Measurements from ENCODE around the gene MLLT6.
A peak's percentile ranks its signal among the peaks of the same experiment; 100 is the strongest.

The MLLT6 gene

DNA sequence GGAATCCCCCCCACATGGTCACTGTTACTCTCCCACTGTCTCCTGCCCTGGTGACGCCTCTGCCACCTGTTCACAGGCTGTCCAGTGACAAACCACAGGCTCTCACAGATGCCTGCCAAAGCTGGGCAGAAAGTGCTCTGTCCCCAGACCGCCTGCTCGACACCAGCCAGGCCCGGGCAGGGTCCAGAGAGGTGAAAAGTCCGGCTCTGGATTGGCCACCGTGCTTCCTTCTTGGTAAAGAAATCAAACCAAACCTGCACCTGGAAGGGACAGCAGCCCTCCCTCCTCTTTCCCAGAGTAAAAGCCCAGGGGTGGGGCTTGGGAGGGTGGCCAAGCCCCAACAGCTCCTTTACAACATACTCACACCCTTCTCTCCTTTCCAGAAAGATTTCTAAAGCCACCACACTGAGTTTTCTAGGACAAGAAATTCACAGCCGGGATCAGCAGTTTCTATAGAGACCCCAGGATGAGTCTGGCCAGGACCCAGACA, 36.9 kb downstream of the MLLT6 start:
- no peak for DNase-seq (ENCODE audit: low read depth in 2 of 2)

DNA sequence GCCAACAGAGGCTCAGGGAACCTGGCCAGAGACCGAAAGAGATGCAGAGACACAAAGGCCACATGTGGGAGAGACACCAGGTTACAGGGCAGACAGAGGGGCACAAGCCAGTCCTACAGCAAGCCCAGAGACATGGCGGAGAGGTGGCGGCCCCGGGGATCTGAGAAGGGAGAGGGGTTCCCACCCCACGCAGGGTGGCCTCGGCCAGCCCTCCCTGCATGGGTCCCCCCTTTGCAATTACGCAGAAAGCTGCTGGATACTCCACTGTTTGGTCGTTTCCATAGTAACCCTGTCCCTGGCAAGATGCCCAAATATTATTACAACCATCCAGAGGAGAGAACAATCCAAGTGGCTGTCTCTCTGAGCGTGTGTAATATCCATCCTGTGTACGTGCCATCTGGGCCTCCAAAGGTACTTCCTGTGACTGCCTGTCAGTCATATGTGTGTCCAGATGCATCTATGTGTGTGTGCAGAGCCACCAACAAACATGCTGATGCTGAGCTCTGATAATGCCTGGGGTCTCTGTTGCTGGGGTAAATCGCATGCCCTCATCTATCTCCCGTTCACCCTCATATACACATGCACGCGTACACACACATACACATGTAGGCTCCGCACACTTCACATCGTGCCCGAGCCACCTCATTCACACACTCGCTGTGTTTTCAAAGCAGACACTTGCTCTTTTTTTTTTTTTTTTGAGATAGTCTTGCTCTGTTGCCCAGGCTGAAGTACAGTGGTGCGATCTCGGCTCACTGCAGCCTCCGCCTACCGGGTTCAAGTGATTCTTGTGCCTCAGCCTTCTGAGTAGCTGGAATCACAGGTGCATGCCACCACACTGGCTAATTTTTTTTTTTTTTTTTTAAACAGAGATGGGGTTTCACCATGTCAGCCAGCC, 37.6 kb downstream of the MLLT6 start:
- no peak for DNase-seq (ENCODE audit: low read depth in 2 of 2)

DNA sequence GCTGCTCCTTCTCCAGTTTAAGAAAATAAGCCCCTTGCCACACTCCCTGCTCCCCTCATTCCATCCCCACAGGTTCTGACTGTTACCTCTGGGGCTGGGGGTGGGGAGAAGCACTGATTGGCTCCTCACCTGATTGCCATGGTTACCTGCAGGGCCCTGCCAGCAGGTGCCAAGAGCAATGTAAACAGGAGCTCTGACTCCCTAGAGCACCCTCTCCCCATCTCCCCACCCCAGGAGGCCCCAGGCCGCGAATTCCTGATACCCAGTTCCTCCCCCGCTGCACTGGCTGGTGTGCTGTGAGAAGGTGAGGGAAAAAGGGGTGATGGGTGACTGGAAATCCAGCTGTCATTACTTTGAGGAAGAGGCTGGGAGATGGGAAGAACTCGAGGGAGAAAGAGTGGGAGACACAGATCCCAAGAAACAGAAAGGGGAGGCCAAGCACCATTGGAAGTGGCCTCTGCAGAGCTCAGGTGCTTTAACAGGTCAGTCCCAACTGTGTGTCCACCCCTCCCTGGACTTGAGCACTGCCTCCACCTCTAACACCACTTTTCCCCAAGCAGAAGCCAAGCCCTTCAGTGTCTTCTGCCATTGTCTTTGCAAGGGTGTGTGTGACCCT, 38.6 kb downstream of the MLLT6 start:
- no peak for DNase-seq (ENCODE audit: low read depth in 2 of 2)

DNA sequence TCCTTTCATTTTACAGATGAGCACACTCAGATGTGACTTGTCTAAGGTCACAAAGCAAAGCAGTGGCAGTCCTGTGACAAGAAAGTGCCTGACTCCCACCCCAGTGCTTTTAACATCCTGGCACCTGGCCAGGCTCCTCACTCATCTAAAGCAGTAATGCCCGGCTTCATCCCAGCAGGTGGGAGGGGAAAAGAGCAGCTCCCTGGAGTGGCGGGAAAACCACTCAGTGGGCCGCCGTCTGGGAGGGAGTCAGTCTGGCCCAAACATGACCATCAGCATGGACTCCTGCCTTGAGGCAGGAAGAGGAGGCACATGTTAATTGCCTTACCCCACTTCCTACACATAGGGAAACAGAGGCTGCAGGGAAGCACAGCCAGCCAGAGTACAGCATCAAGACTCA, 40.5 kb downstream of the MLLT6 start:
- no peak for DNase-seq (ENCODE audit: low read depth in 2 of 2)

DNA sequence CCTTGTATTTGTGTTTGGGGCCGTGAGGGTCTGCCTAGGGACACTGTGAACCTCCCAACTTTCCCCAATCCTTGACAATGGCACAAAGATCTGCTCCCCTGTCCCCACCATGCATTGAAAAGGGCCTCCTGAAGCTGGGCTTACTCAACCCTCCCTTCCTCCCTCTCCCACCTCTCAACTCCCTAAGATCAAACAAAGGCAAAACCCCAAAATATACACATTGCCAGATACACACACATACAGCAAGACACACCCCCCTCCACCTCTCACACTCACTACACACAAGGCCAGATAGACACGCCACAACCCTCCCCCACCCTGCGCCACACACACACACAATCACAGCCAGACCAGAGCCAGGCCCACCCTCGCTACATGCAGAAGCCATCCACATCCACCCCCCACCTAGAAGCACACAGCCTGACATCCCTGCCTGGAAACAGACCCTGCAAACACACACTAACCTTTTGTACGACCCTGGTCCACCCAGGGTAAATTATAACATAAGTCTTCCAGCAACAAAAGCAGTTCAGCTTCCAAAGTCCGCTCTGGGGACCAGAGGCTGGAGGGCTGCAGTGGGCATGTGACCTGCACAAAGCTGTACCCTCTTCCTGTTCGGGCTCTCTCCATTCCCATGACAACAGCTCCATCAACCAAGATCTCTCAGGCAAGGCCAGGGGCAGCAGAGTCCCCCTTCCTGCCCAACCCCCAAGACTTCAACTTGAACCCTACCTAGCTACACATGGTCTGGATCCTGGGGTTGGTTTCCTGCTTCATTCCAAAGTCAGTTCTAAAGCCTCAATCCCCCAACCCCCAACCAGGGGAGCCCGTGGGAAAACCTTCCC, 41.2 kb downstream of the MLLT6 start:
- DNase-seq (ENCODE audit: low read depth in 2 of 2): no peak

DNA sequence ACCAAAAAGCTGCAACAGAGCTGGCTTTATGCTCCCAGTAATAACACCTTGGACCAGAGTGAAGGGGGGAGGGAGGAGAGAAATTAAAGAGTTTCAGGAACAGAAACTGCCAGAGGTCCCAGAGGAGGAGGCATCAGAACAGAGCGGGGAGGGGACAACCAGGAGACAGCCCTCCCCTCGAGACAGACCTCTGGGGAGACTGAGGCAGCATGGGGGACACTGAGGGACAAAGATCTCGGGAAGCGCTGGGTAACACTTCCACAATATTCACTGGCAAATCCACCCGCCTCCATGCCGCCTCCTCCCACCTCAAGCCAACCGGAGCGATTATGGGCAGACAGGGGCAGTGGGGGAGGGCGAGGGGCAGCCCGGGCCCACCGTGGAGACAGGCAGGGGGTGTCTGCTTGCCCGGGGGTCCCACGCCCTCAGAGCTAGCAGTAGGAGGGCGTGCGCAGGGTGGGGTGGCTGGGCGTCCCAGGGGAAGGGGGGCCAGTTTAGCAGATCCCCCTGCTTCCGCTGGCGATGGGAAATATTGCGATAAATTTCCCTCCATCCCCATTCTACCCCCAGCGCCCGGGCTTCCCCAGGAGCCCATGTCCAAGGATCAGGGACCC, 41.9 kb downstream of the MLLT6 start:
- no peak for DNase-seq (ENCODE audit: low read depth in 2 of 2)

DNA sequence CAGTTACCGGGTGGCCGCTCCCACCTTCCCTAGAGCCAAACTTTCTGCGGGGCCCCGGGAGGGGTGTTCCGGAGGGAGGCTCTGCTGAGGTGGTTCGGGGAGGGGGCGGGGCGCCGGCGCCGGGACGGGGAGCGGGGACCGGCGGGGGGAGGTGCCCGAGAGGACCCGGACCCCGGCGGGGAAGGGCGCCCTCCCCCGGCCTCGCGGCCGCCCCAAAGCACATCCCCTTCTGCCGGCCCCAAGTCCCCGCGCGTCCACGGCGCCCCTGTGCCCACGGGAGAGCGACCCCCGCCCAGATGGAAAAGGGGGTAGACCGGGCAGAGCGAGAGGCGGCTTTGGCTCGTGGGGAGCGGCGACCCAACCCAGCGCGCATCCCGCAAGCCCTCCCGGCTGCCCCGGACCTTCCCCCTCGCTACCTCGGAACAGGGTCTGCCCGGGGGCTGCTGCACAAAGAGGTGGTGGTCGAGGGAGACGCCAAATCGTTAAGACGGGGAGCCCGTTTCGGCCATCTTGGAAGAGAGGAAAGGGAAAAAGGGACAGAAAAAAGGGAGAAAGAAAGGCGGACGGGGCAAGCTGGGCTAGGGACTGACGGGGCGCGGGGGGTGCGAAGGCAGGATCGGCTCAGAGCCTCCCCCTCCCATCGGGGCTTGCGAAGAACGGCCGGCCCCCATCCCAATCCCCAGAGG, 42.5 kb downstream of the MLLT6 start:
- no peak for DNase-seq (ENCODE audit: low read depth in 2 of 2)

DNA sequence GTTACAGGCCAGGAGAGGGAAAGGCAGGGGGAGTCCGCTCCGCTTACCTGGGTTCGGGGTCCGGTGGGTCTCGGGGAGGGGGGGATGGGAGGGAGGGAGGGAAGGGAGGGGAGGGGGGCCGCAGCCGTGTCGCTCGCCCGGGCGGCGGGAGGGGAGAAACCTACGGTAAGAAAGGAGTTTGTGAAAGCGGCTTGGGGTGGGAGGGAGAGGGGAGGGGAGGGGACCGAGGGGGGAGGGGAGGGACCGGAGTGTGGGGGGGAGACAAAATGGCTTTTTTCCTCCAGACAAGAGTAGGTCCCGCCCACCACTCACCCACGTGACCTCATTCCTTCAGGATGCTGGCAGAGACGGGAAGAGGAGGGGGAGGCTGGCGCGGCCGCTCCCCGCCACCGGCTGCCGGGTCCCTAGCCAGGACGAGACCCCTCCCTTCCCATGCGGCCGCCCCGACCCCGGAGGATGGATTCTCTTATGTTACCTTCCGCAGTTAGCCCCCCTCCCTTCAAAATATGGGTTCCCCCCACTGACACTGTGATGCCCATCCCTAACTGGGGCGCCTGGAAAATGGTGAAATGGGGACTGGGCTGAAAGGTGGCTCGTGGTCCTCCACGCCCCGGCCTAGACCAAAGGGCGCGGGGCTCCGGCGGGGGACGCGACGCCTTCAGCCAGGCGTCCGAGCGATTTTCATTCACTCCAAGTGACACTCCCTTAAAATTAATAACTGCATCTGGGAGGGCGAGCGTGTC, 43.2 kb downstream of the MLLT6 start, which contains the start of gene PCGF2:
Gene PCGF2 (minus strand): TSS at position 188 of the 743 bp plus-strand sequence. CDS start 7,934 bp downstream, outside the sequence.
- no peak for DNase-seq (ENCODE audit: low read depth in 2 of 2)

DNA sequence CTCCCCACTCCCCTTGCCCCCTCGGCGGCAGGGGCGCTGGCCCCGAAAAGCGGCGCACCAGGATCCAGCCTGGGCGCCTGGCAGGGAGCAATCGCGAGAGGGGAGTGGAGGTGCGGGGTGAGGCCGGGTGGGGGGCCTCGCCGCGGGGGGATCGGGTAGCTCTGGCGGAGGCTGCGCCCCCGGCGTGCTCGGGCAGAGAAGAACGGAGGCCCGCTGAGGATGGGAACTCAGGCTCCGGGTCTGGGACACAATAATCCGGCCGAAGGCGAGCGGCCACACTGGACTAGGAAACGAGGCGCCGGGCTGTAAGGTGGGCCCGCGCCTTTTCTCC, 43.8 kb downstream of the MLLT6 start:
- DNase-seq (ENCODE audit: low read depth in 2 of 2): no peak

DNA sequence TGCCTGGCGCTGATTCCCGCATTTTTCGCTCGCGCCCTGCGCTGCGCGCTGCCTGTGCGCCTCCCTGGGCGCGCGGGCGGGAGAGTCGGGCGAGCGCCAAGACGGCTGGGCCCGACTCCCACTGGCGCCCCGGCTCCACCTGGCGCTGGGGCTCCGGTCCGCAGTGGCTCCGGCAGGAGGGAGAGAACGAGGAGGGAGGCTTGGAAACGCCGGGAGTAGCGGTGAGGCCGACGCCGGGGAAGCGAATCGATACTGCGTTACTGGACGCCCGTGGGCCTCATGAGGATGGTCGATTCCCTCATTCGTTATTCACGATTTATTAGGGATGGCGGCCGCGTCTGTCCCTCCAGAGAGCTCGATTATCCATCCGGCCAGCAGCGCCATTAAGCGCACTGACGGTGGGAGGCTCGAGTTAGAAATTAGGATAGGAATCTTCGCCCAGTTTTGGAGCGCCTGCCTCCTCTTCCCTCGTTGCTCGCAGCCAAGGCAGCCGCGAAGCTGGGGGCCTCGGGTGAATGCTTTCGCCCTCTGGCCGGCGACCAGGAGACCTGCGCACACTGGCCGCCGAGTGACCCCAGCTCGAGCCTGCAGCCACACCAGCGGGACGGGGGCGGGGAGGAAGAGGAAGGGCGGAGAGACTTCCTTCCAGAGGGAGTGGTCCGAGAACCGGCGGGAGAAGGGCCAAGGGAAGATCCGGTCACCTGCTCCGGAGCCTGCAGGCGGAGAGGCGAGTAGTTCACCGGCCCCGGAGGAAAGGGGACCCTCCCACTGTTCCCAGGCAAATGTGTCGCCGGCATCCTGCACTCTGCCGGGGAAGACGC, 44.4 kb downstream of the MLLT6 start:
- no peak for DNase-seq (ENCODE audit: low read depth in 2 of 2)

DNA sequence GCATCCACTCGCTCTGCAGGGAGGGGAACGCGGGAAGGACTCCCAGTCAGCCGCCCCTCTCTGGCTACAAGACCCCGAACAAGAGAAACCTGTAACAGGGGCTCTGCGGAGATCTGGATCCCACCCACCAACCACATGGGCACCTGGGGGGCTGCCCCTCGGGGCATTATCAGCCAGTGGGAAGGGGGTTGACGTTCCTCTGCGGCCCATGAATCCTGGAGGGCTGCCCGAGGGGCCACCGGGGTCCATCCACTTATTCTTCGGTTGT, 44.9 kb downstream of the MLLT6 start:
- DNase-seq (ENCODE audit: low read depth in 2 of 2): no peak

DNA sequence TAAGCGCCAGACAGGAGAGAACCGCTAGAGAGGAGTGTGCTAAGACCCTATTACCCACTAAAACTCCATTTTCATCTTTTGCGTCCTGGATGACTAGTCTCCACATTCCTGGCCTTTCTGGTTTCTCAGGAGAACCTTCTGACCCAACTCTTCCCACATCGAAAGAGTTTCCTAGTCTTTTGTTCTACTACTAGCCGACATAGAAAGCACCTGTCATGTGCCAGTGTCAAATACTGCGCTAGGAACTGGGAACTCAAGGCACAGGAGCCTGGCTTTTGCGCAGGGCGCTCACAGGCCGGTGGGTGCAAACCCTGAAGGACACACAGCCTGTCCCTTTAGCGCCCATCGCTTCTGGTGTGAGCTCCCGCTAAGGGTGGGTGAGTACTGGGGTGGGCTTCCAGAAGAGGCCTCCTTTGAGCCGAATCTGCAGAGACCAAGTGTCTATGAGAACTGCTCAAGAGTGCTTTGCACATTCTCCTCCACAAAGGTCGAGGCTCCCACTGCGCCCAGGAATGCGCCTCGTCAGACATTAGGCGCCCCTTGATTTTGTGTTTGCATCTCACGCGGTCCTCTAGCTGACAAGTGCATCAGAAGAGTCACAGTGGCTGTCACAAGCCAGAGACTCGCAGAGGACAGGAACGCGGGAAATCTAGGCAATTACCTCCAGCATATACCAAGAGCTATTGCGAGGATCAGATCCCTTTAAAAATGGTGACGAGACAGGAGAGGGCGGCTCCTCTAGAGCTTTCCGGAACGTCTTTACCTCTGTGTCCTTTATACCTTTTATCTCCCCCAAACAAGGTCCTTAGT, 45.4 kb downstream of the MLLT6 start:
- DNase-seq (ENCODE audit: low read depth in 2 of 2): no peak

DNA sequence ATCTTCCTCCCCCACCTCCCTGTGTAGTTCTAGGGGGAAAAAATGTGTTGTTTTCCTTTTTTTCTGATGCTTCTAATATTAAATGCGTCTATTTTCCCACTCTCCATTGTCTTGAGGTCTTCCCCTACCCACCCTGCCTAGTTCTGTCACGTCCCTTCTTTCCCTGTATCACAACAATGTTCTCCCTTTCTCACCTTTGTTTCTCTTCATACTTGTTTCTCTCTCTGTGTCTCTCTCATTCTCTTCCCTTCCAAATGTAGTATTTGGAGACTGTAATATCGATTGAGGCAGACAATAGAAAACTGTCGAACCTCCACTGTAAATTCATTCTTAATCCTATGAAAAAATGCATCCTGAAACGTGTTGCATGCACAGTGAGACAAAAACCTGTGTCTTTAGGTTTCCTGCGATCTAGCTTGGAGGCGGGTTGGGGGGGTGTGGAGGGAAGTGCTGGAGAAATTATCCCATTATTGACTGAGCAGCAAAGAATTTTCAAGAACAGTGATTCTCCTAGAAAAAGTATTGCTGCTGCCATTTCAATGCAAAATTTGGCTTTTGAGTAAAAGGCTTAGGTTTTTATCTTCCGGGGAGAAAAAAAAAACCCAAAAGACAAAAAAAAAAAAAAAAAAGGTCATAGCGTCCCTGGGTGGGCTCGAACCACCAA, 46.2 kb downstream of the MLLT6 start:
- DNase-seq (ENCODE audit: low read depth in 2 of 2): no peak

DNA sequence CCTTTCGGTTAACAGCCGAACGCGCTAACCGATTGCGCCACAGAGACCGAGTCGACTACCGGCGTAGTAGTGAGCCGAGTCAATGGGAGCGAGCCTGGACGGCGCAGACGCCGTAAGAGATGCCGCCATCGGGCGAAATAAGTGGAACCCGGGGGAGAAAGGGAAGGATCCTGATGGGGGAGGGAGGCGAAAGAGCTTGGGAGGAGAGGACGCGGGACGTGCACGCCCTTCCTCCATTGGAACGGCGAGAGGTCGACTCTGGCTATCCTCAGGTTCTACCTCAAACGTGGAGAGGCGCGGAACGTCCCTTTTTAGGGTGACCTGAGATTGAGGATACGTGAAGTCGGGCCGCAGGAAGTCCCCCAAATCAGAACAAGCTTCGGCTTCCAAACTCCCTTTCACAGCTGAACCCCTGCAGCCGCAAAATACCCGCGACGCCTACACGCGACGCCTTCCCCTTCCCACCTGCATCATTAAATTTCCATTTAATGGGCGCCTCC, 46.8 kb downstream of the MLLT6 start:
- peak; percentile 72 to 90 for DNase-seq (ENCODE audit: low read depth in 2 of 2)

DNA sequence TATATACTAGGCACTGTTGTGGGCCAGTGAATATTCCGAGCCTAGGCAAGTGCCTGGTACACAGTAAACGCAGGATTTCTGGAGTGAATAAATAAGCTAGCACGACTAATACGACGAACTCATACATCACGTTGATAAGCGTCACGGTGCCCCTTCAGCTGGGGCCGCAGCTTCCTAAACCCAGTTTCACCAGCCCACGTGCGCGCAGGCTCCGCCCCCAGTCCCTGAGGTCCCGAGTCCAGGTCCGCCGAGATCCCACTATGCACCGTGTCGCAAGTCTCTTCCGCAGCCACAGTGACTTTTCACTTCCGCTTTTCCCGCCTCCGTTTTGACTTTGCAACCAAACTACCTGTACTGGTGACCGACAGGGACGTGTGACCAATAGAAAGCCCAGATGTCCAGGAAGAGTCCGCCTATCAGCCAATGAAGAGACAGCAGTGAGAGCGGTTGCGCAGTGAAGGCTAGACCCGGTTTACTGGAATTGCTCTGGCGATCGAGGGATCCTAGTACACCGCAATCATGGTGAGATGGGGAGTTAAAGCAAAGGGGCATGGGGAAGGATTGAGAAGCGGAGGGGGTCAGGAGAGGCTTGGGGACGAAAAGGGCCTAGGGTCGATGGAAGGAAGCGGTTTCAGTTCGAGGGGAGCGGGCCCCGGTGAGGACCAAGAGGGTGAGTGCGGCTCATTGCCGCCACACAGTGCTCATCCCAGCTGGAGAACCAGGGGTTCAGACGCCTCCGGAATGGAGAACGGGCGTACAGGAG, 47.4 kb downstream of the MLLT6 start, which contains the start of gene PSMB3:
Gene PSMB3 (plus strand): TSS at position 434 of the 763 bp plus-strand sequence. CDS start 86 bp downstream, at position 520.
- peak; percentile 91 to 98 for DNase-seq (ENCODE audit: low read depth in 2 of 2)

DNA sequence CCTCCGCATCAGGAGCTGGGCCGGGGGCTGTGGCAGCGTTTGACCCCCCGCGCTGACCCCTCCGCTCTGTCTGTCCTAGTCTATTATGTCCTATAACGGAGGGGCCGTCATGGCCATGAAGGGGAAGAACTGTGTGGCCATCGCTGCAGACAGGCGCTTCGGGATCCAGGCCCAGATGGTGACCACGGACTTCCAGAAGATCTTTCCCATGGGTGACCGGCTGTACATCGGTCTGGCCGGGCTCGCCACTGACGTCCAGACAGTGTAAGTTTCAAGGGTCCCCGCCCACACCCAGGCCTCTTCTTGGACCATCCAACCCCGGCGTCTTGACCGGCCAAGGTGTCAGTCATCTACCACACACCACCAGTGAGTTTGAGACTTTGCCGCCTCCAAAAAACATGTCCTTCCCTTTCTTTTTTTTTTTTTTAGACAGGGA, 48.0 kb downstream of the MLLT6 start:
- no peak for DNase-seq (ENCODE audit: low read depth in 2 of 2)

DNA sequence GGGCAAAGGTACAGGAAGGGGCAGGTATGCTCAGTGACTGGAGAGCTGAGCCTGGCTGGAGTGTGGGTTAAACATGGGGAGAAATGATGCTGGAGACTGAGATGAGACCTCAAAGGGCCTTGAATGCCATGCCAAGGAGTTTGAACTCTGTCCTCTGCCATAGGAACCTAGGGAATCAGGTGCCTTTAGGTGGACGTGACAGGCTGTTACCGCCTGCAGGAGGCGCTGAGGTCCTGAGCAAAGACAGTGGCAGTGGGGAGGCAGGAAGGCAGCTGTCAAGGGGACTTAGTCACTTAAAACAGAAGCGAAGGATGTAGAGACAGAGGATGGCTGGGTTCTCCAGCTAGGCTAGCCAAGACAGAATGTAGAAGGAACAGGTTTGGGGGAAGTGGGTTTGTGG, 56.5 kb downstream of the MLLT6 start:
- no peak for DNase-seq (ENCODE audit: low read depth in 2 of 2)
